Measurements from ENCODE around the gene SIK3. TPM values are rescaled to one million over a fixed set of nuclear protein-coding genes. Genes with fewer than 3 reads are reported as not detected.

The SIK3 gene
- total RNA-seq, 1 experiment from 2014 or later, result 34.4 TPM

DNA sequence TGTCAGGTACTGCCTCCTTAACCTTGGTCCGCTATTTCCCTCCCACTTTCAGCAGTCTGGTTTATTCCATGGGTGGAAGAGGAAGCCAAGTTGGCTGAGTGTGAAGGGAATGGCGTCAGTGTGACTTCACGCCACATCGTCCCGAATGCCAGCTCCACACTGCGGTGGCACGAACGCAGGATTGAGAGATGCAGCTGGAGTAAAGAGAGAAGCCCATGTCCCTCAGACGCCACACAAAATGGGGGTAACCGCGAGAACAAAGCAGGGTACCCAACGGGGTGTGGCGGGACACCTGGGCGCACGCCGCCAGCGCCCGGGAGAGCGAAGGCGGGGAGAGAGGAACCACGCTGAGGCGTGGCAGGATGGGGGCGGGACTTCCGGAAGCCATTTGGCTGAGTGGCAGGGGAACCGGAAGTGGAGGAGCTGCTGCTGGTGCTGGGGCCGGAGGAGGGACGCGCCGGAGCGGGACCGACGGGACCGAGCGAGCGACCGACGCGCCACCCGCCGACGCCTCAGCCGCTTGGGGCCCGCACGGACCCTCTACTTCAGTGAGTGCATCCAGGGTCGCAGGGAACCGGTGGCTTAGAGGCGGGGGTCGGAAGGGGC, 45.7 kb upstream of the SIK3 start, which contains the start of gene PAFAH1B2:
PAFAH1B2 (plus strand) TSS at position 417 of the 606 bp plus-strand sequence. CDS start 8,161 bp downstream, outside the sequence.
- Mint-ChIP-seq H3K27me3 (ENCODE audit: low read depth) (peaks cover 3% of the 10 kb centered on the region; the same call in 1 of the 2 replicates), H3K4me1 (peaks cover 33% of the 10 kb centered on the region), H3K9me3 (0 out of 2 replicates have a peak, but pooled peaks cover 4% of the 10 kb centered on the region), H3K36me3 (peaks cover 33% of the 10 kb centered on the region), H3K27ac (peak within 1 kb of the TSS; percentile 96), H3K4me3 (peak within 1 kb of the TSS; percentile 98)
- DNase-seq (ENCODE audit: low spot score), result peak; percentile 95
- ChIA-PET POLR2A (interaction anchor here (0.6 to 3.0 kb wide), 8 partner anchors 11 to 374 kb away, joined by 3 to 17 read pairs (median 4); partner anchors contain the start of genes SIDT2 and SIK3), CTCF (interaction anchor here (0.5 to 4.9 kb wide), 13 partner anchors 20 to 353 kb away, joined by 3 to 35 read pairs (median 5); partner anchors contain the start of genes APOA1, APOA5, SIDT2 and SIK3)
- peak; percentile 87 for ATAC-seq
- TF ChIP-seq HMGA2 (CRISPR knock-in tag; IDR thresholded peaks at IDR 0.05) (no peak), IRF1 (CRISPR knock-in tag; IDR thresholded peaks at IDR 0.05) (peak; percentile 61; the same call in 1 of the 2 replicates), TCF7 (CRISPR knock-in tag; IDR thresholded peaks at IDR 0.05; ENCODE audit: low read depth) (no peak), NFE2L1 (CRISPR knock-in tag; IDR thresholded peaks at IDR 0.05) (peak; percentile 83; the same call in 1 of the 2 replicates), SMAD4 (CRISPR knock-in tag; IDR thresholded peaks at IDR 0.05) (no peak), ATF1 (CRISPR knock-in tag; IDR thresholded peaks at IDR 0.05) (no peak), TEAD1 (CRISPR knock-in tag; IDR thresholded peaks at IDR 0.05) (peak; percentile 66; the same call in 1 of the 2 replicates), USF2 (CRISPR knock-in tag; IDR thresholded peaks at IDR 0.05) (peak; percentile 17), ETV6 (CRISPR knock-in tag; IDR thresholded peaks at IDR 0.05) (peak; percentile 90), ATF2 (CRISPR knock-in tag; IDR thresholded peaks at IDR 0.05; ENCODE audit: borderline replicate concordance, low read depth) (no peak), MYBL2 (CRISPR knock-in tag; IDR thresholded peaks at IDR 0.05) (no peak; the same call in 1 of the 2 replicates), ATF6 (CRISPR knock-in tag; IDR thresholded peaks at IDR 0.05) (no peak), CREM (CRISPR knock-in tag; IDR thresholded peaks at IDR 0.05) (peak; percentile 76), NR1H2 (CRISPR knock-in tag; IDR thresholded peaks at IDR 0.05) (no peak), GABPB1 (CRISPR knock-in tag; IDR thresholded peaks at IDR 0.05) (no peak; the same call in none of the 2 replicates), NFATC4 (CRISPR knock-in tag; IDR thresholded peaks at IDR 0.05) (no peak), MAX (CRISPR knock-in tag; IDR thresholded peaks at IDR 0.05) (peak; percentile 98), EMX1 (CRISPR knock-in tag; IDR thresholded peaks at IDR 0.05) (0 out of 2 replicates have a peak, but pooled peaks have one; percentile 51), FOXP4 (CRISPR knock-in tag; IDR thresholded peaks at IDR 0.05) (peak; percentile 89), ZNF138 (CRISPR knock-in tag; conservative IDR thresholded peaks at IDR 0.05) (no peak)
- TF ChIP-seq, protein P1, sequence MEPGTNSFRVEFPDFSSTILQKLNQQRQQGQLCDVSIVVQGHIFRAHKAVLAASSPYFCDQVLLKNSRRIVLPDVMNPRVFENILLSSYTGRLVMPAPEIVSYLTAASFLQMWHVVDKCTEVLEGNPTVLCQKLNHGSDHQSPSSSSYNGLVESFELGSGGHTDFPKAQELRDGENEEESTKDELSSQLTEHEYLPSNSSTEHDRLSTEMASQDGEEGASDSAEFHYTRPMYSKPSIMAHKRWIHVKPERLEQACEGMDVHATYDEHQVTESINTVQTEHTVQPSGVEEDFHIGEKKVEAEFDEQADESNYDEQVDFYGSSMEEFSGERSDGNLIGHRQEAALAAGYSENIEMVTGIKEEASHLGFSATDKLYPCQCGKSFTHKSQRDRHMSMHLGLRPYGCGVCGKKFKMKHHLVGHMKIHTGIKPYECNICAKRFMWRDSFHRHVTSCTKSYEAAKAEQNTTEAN (CRISPR knock-in tag; IDR thresholded peaks at IDR 0.05), result peak; percentile 82; the same call in 1 of the 2 replicates
- TF ChIP-seq, protein P2, sequence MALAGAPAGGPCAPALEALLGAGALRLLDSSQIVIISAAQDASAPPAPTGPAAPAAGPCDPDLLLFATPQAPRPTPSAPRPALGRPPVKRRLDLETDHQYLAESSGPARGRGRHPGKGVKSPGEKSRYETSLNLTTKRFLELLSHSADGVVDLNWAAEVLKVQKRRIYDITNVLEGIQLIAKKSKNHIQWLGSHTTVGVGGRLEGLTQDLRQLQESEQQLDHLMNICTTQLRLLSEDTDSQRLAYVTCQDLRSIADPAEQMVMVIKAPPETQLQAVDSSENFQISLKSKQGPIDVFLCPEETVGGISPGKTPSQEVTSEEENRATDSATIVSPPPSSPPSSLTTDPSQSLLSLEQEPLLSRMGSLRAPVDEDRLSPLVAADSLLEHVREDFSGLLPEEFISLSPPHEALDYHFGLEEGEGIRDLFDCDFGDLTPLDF (CRISPR knock-in tag; IDR thresholded peaks at IDR 0.05), result no peak
- TF ChIP-seq, protein P3, sequence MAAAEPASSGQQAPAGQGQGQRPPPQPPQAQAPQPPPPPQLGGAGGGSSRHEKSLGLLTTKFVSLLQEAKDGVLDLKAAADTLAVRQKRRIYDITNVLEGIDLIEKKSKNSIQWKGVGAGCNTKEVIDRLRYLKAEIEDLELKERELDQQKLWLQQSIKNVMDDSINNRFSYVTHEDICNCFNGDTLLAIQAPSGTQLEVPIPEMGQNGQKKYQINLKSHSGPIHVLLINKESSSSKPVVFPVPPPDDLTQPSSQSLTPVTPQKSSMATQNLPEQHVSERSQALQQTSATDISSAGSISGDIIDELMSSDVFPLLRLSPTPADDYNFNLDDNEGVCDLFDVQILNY (CRISPR knock-in tag; IDR thresholded peaks at IDR 0.05), result peak; percentile 85

Data from WTC11 (cell line).